ENCODE results near the gene ZNF106.

ZNF106 gene

DNA sequence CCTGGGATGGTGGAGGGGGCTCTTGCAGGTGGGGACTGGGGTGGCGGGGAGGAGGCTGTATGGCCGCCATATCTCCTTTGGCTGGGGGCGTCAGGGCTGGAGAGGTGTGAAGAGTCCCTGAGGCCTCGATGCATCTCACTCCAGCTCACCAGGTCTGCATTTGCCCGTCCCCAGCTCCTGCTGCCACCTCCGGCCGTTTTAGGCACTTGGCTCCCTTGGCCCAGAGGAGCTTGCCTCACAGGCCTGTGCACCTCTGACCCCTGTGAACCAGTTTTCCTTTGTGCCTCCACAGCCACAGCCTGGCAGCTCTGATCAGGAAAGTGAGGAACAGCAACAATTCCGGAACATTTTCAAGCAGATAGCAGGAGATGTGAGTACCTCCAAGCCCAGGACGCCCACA lies 81.9 kb downstream of the ZNF106 start:
- H3K4me3 ChIP-seq (ENCODE audit: insufficient read depth, low read depth, low read length), result no peak overlapping the region
- H3K27ac ChIP-seq (ENCODE audit: insufficient read depth, low read depth, low read length, poor library complexity, severe bottlenecking), result no peak overlapping the region
- WGBS, 2 experiments, result 92 to 95% methylated on average over 9 of the region's 9 CpGs
- peaks cover 7% of the 10 kb centered on the region for H3K36me3 ChIP-seq (ENCODE audit: control insufficient read depth, insufficient read depth, low read length)
- no peaks in the 10 kb centered on the region for H3K4me1 ChIP-seq (ENCODE audit: control insufficient read depth, insufficient read depth, low read length)
- no peaks in the 10 kb centered on the region for H3K27me3 ChIP-seq (ENCODE audit: control insufficient read depth, insufficient read depth, low read length, poor library complexity, severe bottlenecking)
- no peaks in the 10 kb centered on the region for H3K9me3 ChIP-seq (ENCODE audit: control insufficient read depth, low read length)

DNA sequence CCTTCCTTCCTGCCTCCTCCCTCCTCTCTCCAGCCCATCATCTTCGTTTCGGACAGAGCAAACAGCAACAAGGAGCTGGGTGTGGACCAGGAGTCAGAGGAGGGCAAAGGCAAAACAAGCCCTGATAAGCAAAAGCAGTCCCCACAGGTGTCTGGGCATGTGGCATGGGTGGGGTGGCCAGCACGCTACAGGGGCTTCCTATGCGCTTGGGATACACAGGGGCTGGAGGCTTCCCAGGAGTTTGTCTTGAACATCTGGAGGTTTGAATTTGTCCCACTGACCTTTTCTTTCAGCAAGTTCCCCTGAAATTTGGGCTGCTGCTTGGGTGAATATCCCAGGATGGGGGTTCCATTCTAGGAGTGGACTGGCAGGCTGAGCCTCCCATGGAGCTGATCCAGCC lies 82.8 kb downstream of the ZNF106 start:
- no peaks in the 10 kb centered on the region for H3K27me3 ChIP-seq (ENCODE audit: control insufficient read depth, insufficient read depth, low read length, poor library complexity, severe bottlenecking)
- no peaks in the 10 kb centered on the region for H3K9me3 ChIP-seq (ENCODE audit: control insufficient read depth, low read length)
- peaks cover 7% of the 10 kb centered on the region for H3K36me3 ChIP-seq (ENCODE audit: control insufficient read depth, insufficient read depth, low read length)
- no peaks in the 10 kb centered on the region for H3K4me1 ChIP-seq (ENCODE audit: control insufficient read depth, insufficient read depth, low read length)
- H3K27ac ChIP-seq (ENCODE audit: insufficient read depth, low read depth, low read length, poor library complexity, severe bottlenecking), result no peak overlapping the region
- 91 to 92% methylated on average over 4 of the region's 4 CpGs for WGBS, 2 experiments
- H3K4me3 ChIP-seq (ENCODE audit: insufficient read depth, low read depth, low read length), result no peak overlapping the region

GRCh38 chr15:42405863-42406482 lies 85.0 kb downstream of the ZNF106 start:
- H3K27ac ChIP-seq (ENCODE audit: insufficient read depth, low read depth, low read length, poor library complexity, severe bottlenecking), result no peak overlapping the region
- peaks cover under 1% of the 10 kb centered on the region for H3K36me3 ChIP-seq (ENCODE audit: control insufficient read depth, insufficient read depth, low read length)
- WGBS, 2 experiments, result 90 to 92% methylated on average over 5 to 6 of the region's 6 CpGs
- no peak overlapping the region for H3K4me3 ChIP-seq (ENCODE audit: insufficient read depth, low read depth, low read length)
- H3K27me3 ChIP-seq (ENCODE audit: control insufficient read depth, insufficient read depth, low read length, poor library complexity, severe bottlenecking), result no peaks in the 10 kb centered on the region
- H3K4me1 ChIP-seq (ENCODE audit: control insufficient read depth, insufficient read depth, low read length), result no peaks in the 10 kb centered on the region
- H3K9me3 ChIP-seq (ENCODE audit: control insufficient read depth, low read length), result no peaks in the 10 kb centered on the region

GRCh38 chr15:42404461-42405235 lies 86.3 kb downstream of the ZNF106 start:
- no peak overlapping the region for H3K27ac ChIP-seq (ENCODE audit: insufficient read depth, low read depth, low read length, poor library complexity, severe bottlenecking)
- 84 to 86% methylated on average over 12 of the region's 12 CpGs for WGBS, 2 experiments
- H3K9me3 ChIP-seq (ENCODE audit: control insufficient read depth, low read length), result no peaks in the 10 kb centered on the region
- H3K36me3 ChIP-seq (ENCODE audit: control insufficient read depth, insufficient read depth, low read length), result no peaks in the 10 kb centered on the region
- H3K27me3 ChIP-seq (ENCODE audit: control insufficient read depth, insufficient read depth, low read length, poor library complexity, severe bottlenecking), result no peaks in the 10 kb centered on the region
- no peaks in the 10 kb centered on the region for H3K4me1 ChIP-seq (ENCODE audit: control insufficient read depth, insufficient read depth, low read length)
- H3K4me3 ChIP-seq (ENCODE audit: insufficient read depth, low read depth, low read length), result no peak overlapping the region

DNA sequence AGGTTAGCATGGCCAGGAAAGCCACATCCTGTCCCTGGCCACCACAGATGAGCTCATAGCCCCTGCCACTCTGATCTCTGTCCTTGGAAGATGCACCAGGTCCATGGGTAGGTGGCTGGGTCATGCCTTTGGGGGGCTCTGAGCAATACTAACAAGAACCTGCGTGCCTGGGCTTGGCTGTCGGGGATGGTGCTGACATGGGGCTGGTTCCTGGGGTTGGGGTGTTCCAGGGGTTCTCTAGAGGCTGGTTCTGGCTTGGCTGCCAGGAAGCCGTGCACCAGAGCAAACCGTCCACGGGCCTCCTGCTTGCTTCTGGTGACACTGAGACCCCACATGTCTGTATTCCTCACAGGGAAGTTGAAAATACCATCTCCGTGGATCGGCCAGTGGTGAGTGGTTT lies 87.6 kb downstream of the ZNF106 start:
- H3K36me3 ChIP-seq (ENCODE audit: control insufficient read depth, insufficient read depth, low read length), result no peaks in the 10 kb centered on the region
- H3K4me3 ChIP-seq (ENCODE audit: insufficient read depth, low read depth, low read length), result no peak overlapping the region
- no peaks in the 10 kb centered on the region for H3K27me3 ChIP-seq (ENCODE audit: control insufficient read depth, insufficient read depth, low read length, poor library complexity, severe bottlenecking)
- no peak overlapping the region for H3K27ac ChIP-seq (ENCODE audit: insufficient read depth, low read depth, low read length, poor library complexity, severe bottlenecking)
- WGBS, 2 experiments, result 93 to 95% methylated on average over 7 of the region's 7 CpGs
- H3K9me3 ChIP-seq (ENCODE audit: control insufficient read depth, low read length), result no peaks in the 10 kb centered on the region
- H3K4me1 ChIP-seq (ENCODE audit: control insufficient read depth, insufficient read depth, low read length), result no peaks in the 10 kb centered on the region

- WGBS, 2 experiments, result 92 to 93% methylated on average over 15 of the region's 15 CpGs
- H3K4me1 ChIP-seq (ENCODE audit: control insufficient read depth, insufficient read depth, low read length), result no peaks in the 10 kb centered on the region
- no peaks in the 10 kb centered on the region for H3K36me3 ChIP-seq (ENCODE audit: control insufficient read depth, insufficient read depth, low read length)
- no peak overlapping the region for H3K27ac ChIP-seq (ENCODE audit: insufficient read depth, low read depth, low read length, poor library complexity, severe bottlenecking)
- H3K27me3 ChIP-seq (ENCODE audit: control insufficient read depth, insufficient read depth, low read length, poor library complexity, severe bottlenecking), result no peaks in the 10 kb centered on the region
- H3K4me3 ChIP-seq (ENCODE audit: insufficient read depth, low read depth, low read length), result no peak overlapping the region
- H3K9me3 ChIP-seq (ENCODE audit: control insufficient read depth, low read length), result no peaks in the 10 kb centered on the region
Observed at GRCh38 chr15:42402455-42403205, 88.3 kb downstream of the ZNF106 start.

- H3K4me3 ChIP-seq (ENCODE audit: insufficient read depth, low read depth, low read length), result no peak overlapping the region
- no peaks in the 10 kb centered on the region for H3K36me3 ChIP-seq (ENCODE audit: control insufficient read depth, insufficient read depth, low read length)
- WGBS, 2 experiments, result 94% methylated on average over 24 of the region's 24 CpGs
- H3K27me3 ChIP-seq (ENCODE audit: control insufficient read depth, insufficient read depth, low read length, poor library complexity, severe bottlenecking), result no peaks in the 10 kb centered on the region
- no peaks in the 10 kb centered on the region for H3K4me1 ChIP-seq (ENCODE audit: control insufficient read depth, insufficient read depth, low read length)
- no peak overlapping the region for H3K27ac ChIP-seq (ENCODE audit: insufficient read depth, low read depth, low read length, poor library complexity, severe bottlenecking)
- H3K9me3 ChIP-seq (ENCODE audit: control insufficient read depth, low read length), result no peaks in the 10 kb centered on the region
Observed at GRCh38 chr15:42401544-42402454, 89.1 kb downstream of the ZNF106 start.

DNA sequence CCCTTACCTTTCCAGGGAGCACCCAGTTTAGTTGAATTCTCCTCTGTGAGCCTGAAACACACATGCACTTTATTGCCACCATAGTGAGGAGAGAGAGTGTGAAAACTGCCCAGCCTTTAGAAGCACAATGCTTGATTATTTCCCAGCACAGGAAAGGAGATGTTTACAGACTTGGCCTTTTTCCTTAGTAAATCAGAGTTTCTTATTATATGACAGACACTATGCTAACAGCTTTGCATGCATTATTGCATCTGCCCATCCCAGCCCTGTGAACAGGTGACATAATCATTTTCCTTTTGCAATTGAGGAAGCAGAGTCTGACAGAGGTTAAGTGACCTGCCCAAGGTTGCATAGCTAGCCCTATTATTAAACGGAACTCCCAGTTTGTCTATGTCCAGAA lies 95.1 kb downstream of the ZNF106 start:
- WGBS, 2 experiments, result 79 to 83% methylated on average over 1 of the region's 1 CpG
- no peaks in the 10 kb centered on the region for H3K9me3 ChIP-seq (ENCODE audit: control insufficient read depth, low read length)
- H3K4me3 ChIP-seq (ENCODE audit: insufficient read depth, low read depth, low read length), result no peak overlapping the region
- no peak overlapping the region for H3K27ac ChIP-seq (ENCODE audit: insufficient read depth, low read depth, low read length, poor library complexity, severe bottlenecking)
- H3K36me3 ChIP-seq (ENCODE audit: control insufficient read depth, insufficient read depth, low read length), result no peaks in the 10 kb centered on the region
- no peaks in the 10 kb centered on the region for H3K27me3 ChIP-seq (ENCODE audit: control insufficient read depth, insufficient read depth, low read length, poor library complexity, severe bottlenecking)
- no peaks in the 10 kb centered on the region for H3K4me1 ChIP-seq (ENCODE audit: control insufficient read depth, insufficient read depth, low read length)

DNA sequence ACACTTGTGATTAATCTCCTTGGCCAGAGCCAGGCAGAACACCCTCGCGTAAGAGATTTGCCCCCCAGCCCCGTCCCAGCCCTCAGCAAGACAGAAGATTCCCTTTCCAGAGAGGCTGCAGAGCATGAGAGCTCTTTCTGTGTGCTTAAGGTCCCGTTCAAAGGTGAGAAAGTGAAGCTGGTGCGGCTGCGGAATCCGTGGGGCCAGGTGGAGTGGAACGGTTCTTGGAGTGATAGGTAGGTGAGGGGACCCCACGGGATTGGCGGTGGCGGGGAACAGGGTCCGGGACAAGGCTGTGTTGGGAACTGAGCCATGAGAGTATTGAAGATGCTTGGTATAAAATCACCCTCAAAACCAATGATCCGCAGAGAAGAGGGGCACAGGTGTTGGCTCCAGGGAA lies 96.8 kb downstream of the ZNF106 start:
- no peaks in the 10 kb centered on the region for H3K9me3 ChIP-seq (ENCODE audit: control insufficient read depth, low read length)
- 92 to 93% methylated on average over 13 of the region's 13 CpGs for WGBS, 2 experiments
- no peak overlapping the region for H3K27ac ChIP-seq (ENCODE audit: insufficient read depth, low read depth, low read length, poor library complexity, severe bottlenecking)
- no peak overlapping the region for H3K4me3 ChIP-seq (ENCODE audit: insufficient read depth, low read depth, low read length)
- H3K27me3 ChIP-seq (ENCODE audit: control insufficient read depth, insufficient read depth, low read length, poor library complexity, severe bottlenecking), result no peaks in the 10 kb centered on the region
- no peaks in the 10 kb centered on the region for H3K4me1 ChIP-seq (ENCODE audit: control insufficient read depth, insufficient read depth, low read length)
- no peaks in the 10 kb centered on the region for H3K36me3 ChIP-seq (ENCODE audit: control insufficient read depth, insufficient read depth, low read length)
